A549 (cell line): ENCODE data around the gene ALKAL2. TPM values are rescaled to one million over a fixed set of nuclear protein-coding genes. Genes with fewer than 3 reads are reported as not detected.

Experiments
- ATAC-seq, 2 experiments: fragments of 200-7000 bp in 1 of 2; fragments of >200 bp in 1 of 2; cut with Nextera tagmentation in 1 of 2; cut with Tn5 transposase in 1 of 2; 3 replicates each; pipeline versions ENCODE4 v1.8.0 to v1.9.1; 2018 to 2020; ENCODE audit warnings: mild to moderate bottlenecking in 1 of 2, moderate library complexity in 1 of 2
- CTCF ChIA-PET: fragments of 300-600 bp; sonication (Branson Sonifier 250); formaldehyde crosslinking; extraction: SDS; loops from one replicate; lab custom pipeline; 2021; ENCODE audit warnings: antibody characterized with exemption, inconsistent platforms; lab: Yijun Ruan, JAX
- POLR2A ChIA-PET: fragments of 350-600 bp; formaldehyde crosslinking; extraction: SDS; loops from one replicate; lab custom pipeline; 2021; ENCODE audit warnings: antibody characterized with exemption, inconsistent platforms; lab: Yijun Ruan, JAX
- DNase-seq, 2 experiments: peaks; one replicate each; pipeline versions ENCODE4 v3.0.0 to v3.0.0-alpha.2; 2011 to 2016; ENCODE audit warnings: low read depth in 1 of 2, low spot score in 1 of 2
- FAIRE-seq: peaks from 2 replicates; lab custom pipeline; 2011; peaks lifted over from hg19 to GRCh38; lab: Jason Lieb, UNC
- H3K27ac ChIP-seq, 2 experiments: fragments of >200 bp; sonication (Bioruptor Twin); formaldehyde crosslinking; 3 replicates each; pipeline ENCODE4 v1.5.1; 2016 to 2017
- H3K4me1 ChIP-seq: fragments of >200 bp; sonication (Bioruptor Twin); formaldehyde crosslinking; 3 replicates; pipeline ENCODE4 v1.6.1; 2016
- H3K4me2 ChIP-seq: fragments of >200 bp; sonication (Bioruptor Twin); formaldehyde crosslinking; 3 replicates; pipeline ENCODE4 v1.6.1; 2016
- H3K4me3 ChIP-seq: fragments of >200 bp; sonication (Bioruptor Twin); formaldehyde crosslinking; 3 replicates; pipeline ENCODE4 v1.5.1; 2016
- H3K9me3 ChIP-seq: fragments of >200 bp; sonication (Bioruptor Twin); formaldehyde crosslinking; 3 replicates; pipeline ENCODE4 v1.6.1; 2016
- GATA3 ChIP-seq: IDR thresholded peaks from 2 replicates; pipeline ENCODE4 v1.6.1; 2012; ENCODE audit warnings: borderline replicate concordance
- HOXB13 ChIP-seq: fragments of 250-450 bp; sonication (Bioruptor Pico); IDR thresholded peaks from 2 replicates; pipeline ENCODE4 v1.5.0; 2020; ENCODE audit warnings: low read depth, mild to moderate bottlenecking, moderate library complexity
- HOXB5 ChIP-seq: fragments of 250-450 bp; sonication (Bioruptor Pico); IDR thresholded peaks from 2 replicates; pipeline ENCODE4 v1.5.0; 2020; ENCODE audit warnings: mild to moderate bottlenecking, moderate library complexity
- KDM1A ChIP-seq: fragments of 200-600 bp; sonication (generic); IDR thresholded peaks from 2 replicates; pipeline ENCODE4 v1.6.1; 2016; ENCODE audit warnings: low read depth, mild to moderate bottlenecking
- KDM5A ChIP-seq: fragments of 200-600 bp; sonication (generic); IDR thresholded peaks from 2 replicates; pipeline ENCODE4 v1.6.1; 2016; ENCODE audit warnings: antibody characterized with exemption, mild to moderate bottlenecking
- MAFK ChIP-seq: fragments of 450-650 bp; IDR thresholded peaks from 2 replicates; pipeline ENCODE4 v1.6.1; 2014; ENCODE audit not compliant: partially characterized antibody
- RAD21 ChIP-seq, 2 experiments: fragments of >200 bp in 1 of 2; sonication (Bioruptor Twin) in 1 of 2; formaldehyde crosslinking in 1 of 2; IDR thresholded peaks in 1 of 2; conservative IDR thresholded peaks in 1 of 2; 2 replicates in 1 of 2; 3 replicates in 1 of 2; pipeline ENCODE4 v1.6.1; 2012 to 2018; ENCODE audit warnings: inconsistent platforms in 1 of 2
- RFX5 ChIP-seq: fragments of 450-650 bp; IDR thresholded peaks from 2 replicates; pipeline ENCODE4 v1.7.1; 2014; ENCODE audit warnings: antibody characterized with exemption, mild to moderate bottlenecking, moderate library complexity
- SREBF2 ChIP-seq: fragments of 450-650 bp; IDR thresholded peaks from 2 replicates; pipeline ENCODE4 v1.6.1; 2014; ENCODE audit warnings: mild to moderate bottlenecking, moderate library complexity
- TP53 ChIP-seq: fragments of 250-450 bp; sonication (Bioruptor Pico); IDR thresholded peaks from 2 replicates; pipeline ENCODE4 v1.5.0; 2021; ENCODE audit warnings: mild to moderate bottlenecking, moderate library complexity
- ZC3H11A ChIP-seq: fragments of 450-650 bp; IDR thresholded peaks from 2 replicates; pipeline ENCODE4 v1.6.1; 2014; ENCODE audit warnings: antibody characterized with exemption, mild to moderate bottlenecking
- ZFP36 ChIP-seq: fragments of 450-650 bp; IDR thresholded peaks from 2 replicates; pipeline ENCODE4 v1.6.1; 2014; ENCODE audit warnings: borderline replicate concordance; ENCODE audit not compliant: partially characterized antibody
- ZSCAN20 ChIP-seq: fragments of 250-450 bp; sonication (Bioruptor Pico); IDR thresholded peaks from 2 replicates; pipeline ENCODE4 v1.8.0; 2022; ENCODE audit warnings: mild to moderate bottlenecking, moderate library complexity
- WGBS: methylation state at CpG from one replicate; pipeline ENCODE4 v1.1.6; 2017; ENCODE audit errors: missing lambda C conversion rate; 5-methylcytosine and 5-hydroxymethylcytosine counted together
- polyA plus RNA-seq, 4 experiments: library from polyadenylated mRNA; depleted of rRNA in 3 of 4; stranded (reverse); fragments of >200 nt; fragmentation: RNase III in 1 of 4; extraction: RNeasy Plus Mini Kit Qiagen cat#74134 plus additional on column Dnase treatment in 1 of 4; gene quantifications; 2 replicates in 3 of 4; 3 replicates in 1 of 4; pipeline ENCODE4 v1.2.3, GENCODE V29; 2011 to 2017
- TF ChIP-seq, protein P1 (sequence below): IDR thresholded peaks from 2 replicates; pipeline ENCODE4 v1.6.1; 2012
- TF ChIP-seq, protein P2 (sequence below): fragments of 450-650 bp; IDR thresholded peaks from 2 replicates; pipeline ENCODE4 v1.6.1; 2014; ENCODE audit warnings: antibody characterized with exemption
- TF ChIP-seq, protein P3 (sequence below): fragments of 250-450 bp; sonication (Bioruptor Pico); IDR thresholded peaks from 2 replicates; pipeline ENCODE4 v1.5.0; 2020; ENCODE audit warnings: low read depth, mild to moderate bottlenecking, moderate library complexity
- TF ChIP-seq, protein P4 (sequence below): IDR thresholded peaks from 2 replicates; pipeline ENCODE4 v1.6.1; 2012

The ALKAL2 gene
- polyA plus RNA-seq, 2 of the 4 experiments (the other 2 are of a cell fraction) = not detected

DNA sequence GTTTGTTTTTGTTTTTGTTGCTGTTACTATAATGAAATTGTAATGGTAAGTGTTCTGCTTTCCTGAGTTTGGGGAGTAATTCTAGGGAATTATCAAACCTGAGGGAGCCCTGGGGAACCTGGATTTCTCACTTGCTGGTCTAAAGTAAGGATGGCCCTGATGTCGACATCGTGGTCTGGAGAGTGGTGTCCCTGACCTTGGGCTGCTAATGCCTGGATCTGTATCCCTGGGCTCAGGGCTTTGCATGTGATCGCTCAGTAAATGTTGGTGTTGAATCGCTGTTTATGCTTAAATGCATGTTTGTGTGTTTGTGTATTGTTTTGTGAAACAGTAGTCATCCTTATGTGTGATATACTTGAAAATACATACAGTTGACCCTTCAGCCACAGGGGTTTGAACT, 17.0 kb downstream of the ALKAL2 start:
- no peak for ATAC-seq

DNA sequence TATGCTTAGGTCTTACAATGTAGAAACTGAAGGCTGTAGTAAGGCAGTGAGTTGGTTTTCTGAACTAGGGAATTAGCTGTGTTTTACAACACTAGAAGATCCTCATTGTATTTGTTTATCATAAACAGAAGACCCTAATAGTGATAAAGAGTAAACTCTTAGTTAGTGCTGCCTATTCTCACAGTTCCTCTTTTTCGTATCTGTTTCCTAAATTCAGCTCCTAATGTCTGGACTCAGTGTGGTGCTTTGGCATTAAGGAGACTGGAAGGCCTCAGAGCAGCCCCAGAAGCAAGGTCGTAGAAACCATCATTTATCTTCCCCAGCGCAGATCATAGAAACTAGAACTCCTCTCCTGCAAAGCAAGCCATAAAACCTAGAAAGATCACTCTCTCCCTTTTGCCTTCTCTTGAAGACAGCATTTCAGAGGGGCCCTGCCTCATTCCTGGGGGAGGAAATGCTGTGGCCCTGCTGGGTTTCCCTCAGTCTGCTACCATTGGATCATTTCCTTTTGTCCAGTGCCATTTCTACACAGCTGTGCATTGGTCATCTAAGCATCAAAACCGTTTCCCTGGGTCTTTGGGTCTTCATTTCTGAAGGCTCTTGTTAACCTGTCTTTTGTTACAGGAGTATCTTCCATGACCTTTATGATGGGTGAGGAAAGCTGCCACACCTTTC, 18.4 kb downstream of the ALKAL2 start:
- 72% methylated on average over 4 of the region's 4 CpGs for WGBS
- Histone ChIP-seq H3K27ac (no peak overlapping the region), H3K4me1 (peaks cover 9% of the 10 kb centered on the region; the same call in 2 of the 3 replicates), H3K4me3 (no peak overlapping the region), H3K9me3 (no peaks in the 10 kb centered on the region), H3K4me2 (no peak overlapping the region)
- CTCF ChIA-PET = interaction anchor here (1.2 kb wide), 1 partner anchor 21 kb away, joined by 3 read pairs; no protein-coding TSS in a partner anchor
- POLR2A ChIA-PET = no interaction called here
- TF ChIP-seq, protein P1, sequence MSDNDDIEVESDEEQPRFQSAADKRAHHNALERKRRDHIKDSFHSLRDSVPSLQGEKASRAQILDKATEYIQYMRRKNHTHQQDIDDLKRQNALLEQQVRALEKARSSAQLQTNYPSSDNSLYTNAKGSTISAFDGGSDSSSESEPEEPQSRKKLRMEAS = no peak
- TF ChIP-seq GATA3 (no peak), ZFP36 (no peak)
- TF ChIP-seq, protein P2, sequence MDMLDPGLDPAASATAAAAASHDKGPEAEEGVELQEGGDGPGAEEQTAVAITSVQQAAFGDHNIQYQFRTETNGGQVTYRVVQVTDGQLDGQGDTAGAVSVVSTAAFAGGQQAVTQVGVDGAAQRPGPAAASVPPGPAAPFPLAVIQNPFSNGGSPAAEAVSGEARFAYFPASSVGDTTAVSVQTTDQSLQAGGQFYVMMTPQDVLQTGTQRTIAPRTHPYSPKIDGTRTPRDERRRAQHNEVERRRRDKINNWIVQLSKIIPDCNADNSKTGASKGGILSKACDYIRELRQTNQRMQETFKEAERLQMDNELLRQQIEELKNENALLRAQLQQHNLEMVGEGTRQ = no peak
- TF ChIP-seq, protein P3, sequence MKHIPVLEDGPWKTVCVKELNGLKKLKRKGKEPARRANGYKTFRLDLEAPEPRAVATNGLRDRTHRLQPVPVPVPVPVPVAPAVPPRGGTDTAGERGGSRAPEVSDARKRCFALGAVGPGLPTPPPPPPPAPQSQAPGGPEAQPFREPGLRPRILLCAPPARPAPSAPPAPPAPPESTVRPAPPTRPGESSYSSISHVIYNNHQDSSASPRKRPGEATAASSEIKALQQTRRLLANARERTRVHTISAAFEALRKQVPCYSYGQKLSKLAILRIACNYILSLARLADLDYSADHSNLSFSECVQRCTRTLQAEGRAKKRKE = no peak
- ATAC-seq = no peak
- no peak for FAIRE-seq
- no peak for DNase-seq

More for the DNA sequence above, 17.0 kb downstream of the ALKAL2 start:
- DNase-seq (no peak), FAIRE-seq (no peak)
- POLR2A ChIA-PET = no interaction called here
- 96% methylated on average over 4 of the region's 4 CpGs for WGBS
- no peak overlapping the region for H3K4me2 ChIP-seq
- H3K4me3 ChIP-seq = no peak overlapping the region
- TF ChIP-seq HOXB13 (CRISPR knock-in tag) = no peak
- TF ChIP-seq, protein P4, sequence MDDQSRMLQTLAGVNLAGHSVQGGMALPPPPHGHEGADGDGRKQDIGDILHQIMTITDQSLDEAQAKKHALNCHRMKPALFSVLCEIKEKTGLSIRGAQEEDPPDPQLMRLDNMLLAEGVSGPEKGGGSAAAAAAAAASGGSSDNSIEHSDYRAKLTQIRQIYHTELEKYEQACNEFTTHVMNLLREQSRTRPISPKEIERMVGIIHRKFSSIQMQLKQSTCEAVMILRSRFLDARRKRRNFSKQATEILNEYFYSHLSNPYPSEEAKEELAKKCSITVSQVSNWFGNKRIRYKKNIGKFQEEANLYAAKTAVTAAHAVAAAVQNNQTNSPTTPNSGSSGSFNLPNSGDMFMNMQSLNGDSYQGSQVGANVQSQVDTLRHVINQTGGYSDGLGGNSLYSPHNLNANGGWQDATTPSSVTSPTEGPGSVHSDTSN = no peak
- TF ChIP-seq KDM1A = no peak
- no peak for TF ChIP-seq RFX5
- TF ChIP-seq ZSCAN20 (CRISPR knock-in tag) = no peak
- TF ChIP-seq ZC3H11A = no peak
- peaks cover 6% of the 10 kb centered on the region; the same call in 2 of the 3 replicates for H3K4me1 ChIP-seq
- H3K27ac ChIP-seq = no peak overlapping the region
- H3K9me3 ChIP-seq = no peaks in the 10 kb centered on the region
- CTCF ChIA-PET = interaction anchor here (0.8 to 1.2 kb wide), 2 partner anchors 19 to 24 kb away, joined by 3 to 4 read pairs; no protein-coding TSS in a partner anchor

DNA sequence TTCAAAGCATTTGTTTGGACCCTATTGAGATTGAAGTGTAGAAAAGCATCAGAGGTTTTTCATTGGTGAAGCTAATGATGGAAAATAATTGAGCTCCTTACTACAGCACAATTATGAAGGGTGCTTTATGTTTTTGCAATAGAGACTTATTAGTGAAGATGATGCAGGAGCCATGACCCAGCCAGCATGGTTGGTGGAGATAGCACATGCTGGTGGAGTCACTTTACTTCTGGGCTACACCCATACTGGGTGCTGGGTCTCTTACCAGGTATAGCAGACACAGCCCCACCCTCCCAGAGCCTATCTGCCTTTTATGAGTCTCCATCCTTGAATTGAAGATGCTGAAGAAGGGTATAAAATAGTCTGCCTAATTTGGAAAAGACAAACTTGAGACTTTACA, 19.6 kb downstream of the ALKAL2 start:
- ATAC-seq (no peak), FAIRE-seq (no peak), DNase-seq (no peak)
- POLR2A ChIA-PET = no interaction called here
- H3K27ac ChIP-seq = no peak overlapping the region
- TF ChIP-seq KDM5A = no peak
- TF ChIP-seq MAFK = no peak
- TF ChIP-seq SREBF2 = no peak
- TF ChIP-seq TP53 (CRISPR knock-in tag) = no peak
- no peak for TF ChIP-seq HOXB5 (CRISPR knock-in tag)
- no peak for TF ChIP-seq RAD21 (conservative IDR thresholded peaks at IDR 0.05 in 1 of 2, IDR thresholded peaks at IDR 0.05 in 1 of 2)
- peaks cover 13% of the 10 kb centered on the region; the same call in 2 of the 3 replicates for H3K4me1 ChIP-seq
- peaks cover 6% of the 10 kb centered on the region; the same call in 2 of the 3 replicates for H3K9me3 ChIP-seq
- H3K4me3 ChIP-seq = no peak overlapping the region
- H3K4me2 ChIP-seq = no peak overlapping the region
- CTCF ChIA-PET = interaction anchor here (2.0 kb wide), 1 partner anchor 21 kb away, joined by 12 read pairs; no protein-coding TSS in a partner anchor
